ENCODE data around the gene GNMT.

DNA sequence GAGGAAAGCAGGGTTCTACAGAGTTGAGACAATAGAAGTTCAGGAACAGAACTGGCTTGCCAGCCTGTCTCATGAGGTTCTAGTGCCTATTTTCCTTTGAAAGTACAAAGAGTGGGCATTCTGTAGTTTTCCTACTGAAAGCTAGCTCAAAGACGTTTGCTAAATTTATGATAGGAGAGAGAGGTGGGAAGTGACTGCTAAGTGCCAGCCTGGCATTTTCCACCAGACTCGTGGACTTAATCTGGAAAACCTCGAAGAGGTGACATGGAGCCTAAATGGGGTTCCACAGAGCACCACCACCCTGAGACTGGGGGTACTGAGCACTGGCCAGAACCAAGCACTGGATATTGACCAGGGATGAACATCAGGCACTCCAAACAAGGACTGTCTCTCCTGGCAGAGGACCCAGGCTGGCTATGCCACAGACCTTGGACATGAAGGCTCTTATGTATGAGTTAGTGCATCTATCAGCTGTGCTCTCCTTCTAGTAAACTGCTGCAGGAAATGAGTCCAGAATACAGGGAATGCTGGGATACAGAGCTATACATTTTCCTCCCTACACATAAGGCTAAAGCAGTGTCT, 11.3 kb downstream of the GNMT start:
- no peak for TF ChIP-seq POLR2A (IDR thresholded peaks at IDR 0.05; ENCODE audit: low read depth, low read length)
- TF ChIP-seq POLR2AphosphoS5 (IDR thresholded peaks at IDR 0.05; ENCODE audit: low read depth, low read length), result no peak
- TF ChIP-seq POU2F2 (IDR thresholded peaks at IDR 0.05; ENCODE audit: low read depth, low read length), result no peak
- TF ChIP-seq TAF1 (IDR thresholded peaks at IDR 0.05; ENCODE audit: low read depth, low read length), result no peak
- no peak for TF ChIP-seq SPI1 (IDR thresholded peaks at IDR 0.05; ENCODE audit: low read depth, low read length)
- no peak for TF ChIP-seq PAX5 (IDR thresholded peaks at IDR 0.05; ENCODE audit: insufficient read depth, low read length, severe bottlenecking)

All from GM12891 (cell line).